HUES48 (cell line): ENCODE data around the gene SGCA.
A peak's percentile ranks its signal among the peaks of the same experiment; 100 is the strongest.

ENCODE experiments used
- H3K27ac ChIP-seq: one replicate; pipeline ENCODE4 v1.7.0; 2013; ENCODE audit warnings: low read depth, low read length, inconsistent platforms
- H3K27me3 ChIP-seq: 2 replicates; pipeline ENCODE4 v1.6.1; 2013; ENCODE audit warnings: mild to moderate bottlenecking, low read length; ENCODE audit not compliant: control insufficient read depth, insufficient read depth
- H3K36me3 ChIP-seq: 2 replicates; pipeline ENCODE4 v1.6.1; 2013; ENCODE audit warnings: low read length; ENCODE audit not compliant: control insufficient read depth, insufficient read depth
- H3K4me1 ChIP-seq: 2 replicates; pipeline ENCODE4 v1.6.1; 2013; ENCODE audit warnings: mild to moderate bottlenecking, low read length; ENCODE audit not compliant: control insufficient read depth, insufficient read depth
- H3K4me3 ChIP-seq: 2 replicates; pipeline ENCODE4 v1.5.1; 2013; ENCODE audit warnings: mild to moderate bottlenecking, low read depth, low read length
- H3K9ac ChIP-seq: 2 replicates; pipeline ENCODE4 v1.6.1; 2013; ENCODE audit warnings: mild to moderate bottlenecking, low read depth, low read length, moderate library complexity
- H3K9me3 ChIP-seq: 2 replicates; pipeline ENCODE4 v1.6.1; 2013; ENCODE audit warnings: low read length; ENCODE audit not compliant: control insufficient read depth, insufficient read depth

Gene SGCA

DNA sequence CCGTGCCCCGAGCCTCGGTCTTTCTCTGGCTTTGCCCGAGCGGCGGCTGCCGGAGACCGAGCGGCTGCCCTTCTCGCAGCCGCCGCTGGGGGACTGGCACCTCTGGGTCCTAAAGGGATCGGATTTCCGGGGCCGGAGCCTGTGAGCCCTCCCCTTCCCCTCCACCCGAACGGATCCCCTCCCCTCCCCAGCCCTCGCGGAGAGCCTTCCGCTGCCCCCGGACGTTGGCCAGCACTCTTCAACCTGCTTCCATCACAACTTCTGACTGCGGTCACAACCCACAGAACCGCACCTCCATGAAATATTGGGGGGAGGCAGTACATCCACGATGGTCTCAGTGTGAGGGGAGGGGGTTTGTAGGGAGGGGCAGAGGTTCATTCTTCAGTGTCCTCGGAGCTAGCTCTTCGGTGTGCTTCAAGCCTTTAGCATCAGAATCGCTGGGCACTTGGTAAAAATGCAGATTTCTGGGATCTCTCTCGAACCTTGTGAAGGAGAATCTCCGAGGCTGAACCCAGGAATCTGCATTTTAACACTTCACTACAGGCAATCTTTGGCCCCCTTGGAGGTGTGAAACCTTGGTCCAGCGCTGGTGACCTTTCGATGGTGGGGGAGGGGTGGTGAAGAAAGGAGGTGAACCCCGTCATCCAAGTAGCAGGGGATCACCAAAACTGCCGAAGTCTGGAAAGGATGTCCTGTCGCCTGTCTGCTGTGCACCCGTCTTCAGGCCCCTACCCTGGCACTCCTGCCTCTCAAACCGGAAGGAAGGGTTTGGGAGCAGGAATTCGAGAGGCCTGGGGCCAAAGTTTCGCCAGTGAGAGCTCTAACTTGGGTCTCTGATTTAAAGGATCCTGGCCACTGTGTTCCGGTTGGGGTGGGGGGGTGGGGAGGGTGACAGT, 14.5 kb upstream of the SGCA start:
- H3K36me3 ChIP-seq = no peaks in the 10 kb centered on the region
- H3K9ac ChIP-seq = no peak overlapping the region
- H3K27me3 ChIP-seq = peaks cover 18% of the 10 kb centered on the region
- H3K4me3 ChIP-seq = peak overlapping the region; percentile 79
- no peaks in the 10 kb centered on the region for H3K9me3 ChIP-seq
- peaks cover 32% of the 10 kb centered on the region; the same call in 1 of the 2 replicates for H3K4me1 ChIP-seq
- H3K27ac ChIP-seq = peak overlapping the region; percentile 39

DNA sequence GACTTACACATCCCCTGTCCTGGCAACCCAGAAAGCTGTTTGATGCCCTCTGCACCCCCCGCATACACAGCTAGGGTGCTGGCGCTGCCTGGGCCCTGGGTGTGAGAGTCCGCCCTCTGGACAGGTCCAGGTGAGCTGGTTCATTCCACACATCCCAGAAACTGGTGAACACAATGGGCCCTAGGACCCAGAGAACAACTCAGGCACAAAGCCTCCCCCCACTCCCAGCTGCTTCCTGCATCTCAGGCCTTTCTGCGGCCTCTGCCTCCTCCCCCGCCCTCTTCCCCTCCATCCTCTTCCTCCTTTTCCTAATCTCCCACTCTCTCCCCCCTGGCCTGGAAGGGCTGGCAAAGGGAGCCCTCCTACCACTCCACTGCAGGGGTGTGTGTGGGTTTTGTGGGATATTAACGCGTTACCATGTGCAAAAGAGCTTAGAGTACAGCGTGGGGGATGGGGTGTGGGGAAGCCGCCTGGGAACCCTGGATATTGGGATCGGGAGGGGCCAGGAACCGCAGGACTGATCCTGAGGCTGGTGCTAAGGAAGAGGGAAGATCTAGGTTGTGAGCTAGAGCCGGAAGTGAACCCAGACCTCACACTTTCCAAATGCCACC, 13.8 kb upstream of the SGCA start:
- Histone ChIP-seq H3K4me1 (peaks cover 26% of the 10 kb centered on the region; the same call in 1 of the 2 replicates), H3K27ac (peak overlapping the region; percentile 76), H3K27me3 (peaks cover 18% of the 10 kb centered on the region), H3K9ac (no peak overlapping the region), H3K9me3 (no peaks in the 10 kb centered on the region), H3K36me3 (no peaks in the 10 kb centered on the region), H3K4me3 (peak overlapping the region; percentile 79)

- no peaks in the 10 kb centered on the region for H3K36me3 ChIP-seq
- H3K4me1 ChIP-seq = peaks cover 22% of the 10 kb centered on the region; the same call in 1 of the 2 replicates
- no peak overlapping the region for H3K9ac ChIP-seq
- no peak overlapping the region for H3K4me3 ChIP-seq
- no peaks in the 10 kb centered on the region for H3K9me3 ChIP-seq
- peaks cover 18% of the 10 kb centered on the region for H3K27me3 ChIP-seq
- peak overlapping the region; percentile 76 for H3K27ac ChIP-seq
Observed at GRCh38 chr17:50152736-50153135, 13.1 kb upstream of the SGCA start.

DNA sequence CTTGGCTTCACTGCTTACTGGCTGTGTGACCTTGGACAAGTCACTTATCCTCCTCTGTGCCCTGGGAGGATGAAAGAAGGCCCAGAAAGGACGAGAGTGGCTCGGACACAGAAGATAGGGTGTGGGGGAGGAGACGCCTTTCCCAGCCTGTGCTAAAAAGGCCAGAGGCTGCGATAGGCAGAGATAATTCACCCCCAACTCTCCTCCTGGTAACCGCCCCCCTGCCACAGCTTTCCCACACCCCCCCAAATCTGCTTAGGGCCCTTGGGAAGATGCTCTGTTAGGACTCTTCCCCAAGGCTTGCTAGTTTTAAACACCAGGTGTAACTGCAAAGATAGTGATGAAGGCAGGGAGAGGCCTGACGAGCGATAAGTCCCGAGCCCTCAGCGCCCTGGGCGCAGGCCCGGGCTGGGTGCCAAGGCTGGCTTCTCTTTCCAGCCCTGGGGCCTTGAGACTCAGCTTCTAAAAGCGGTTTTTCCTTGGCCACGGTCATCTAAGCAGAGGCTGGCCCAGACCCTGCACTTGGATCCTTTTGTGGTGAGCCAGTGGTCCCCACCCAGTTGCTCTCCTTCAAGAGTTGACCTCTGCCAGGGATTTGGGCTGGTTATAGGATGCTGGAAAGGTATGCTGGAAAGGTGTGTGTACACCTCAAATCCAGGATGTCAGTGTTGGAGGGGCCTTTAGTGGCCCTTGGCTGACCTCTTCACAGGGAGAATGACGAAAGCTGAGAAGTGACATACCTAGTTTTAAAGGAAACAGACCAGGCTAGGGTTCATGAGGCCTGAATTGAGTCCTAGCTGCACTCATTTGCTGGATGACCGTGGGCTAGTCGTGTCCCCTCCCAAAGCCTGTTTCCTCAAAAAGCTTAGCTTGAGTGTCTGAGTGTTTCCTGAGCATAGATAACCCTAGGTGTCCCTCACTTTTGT, 11.9 kb upstream of the SGCA start:
- Histone ChIP-seq H3K9ac (no peak overlapping the region), H3K4me1 (peaks cover 14% of the 10 kb centered on the region; the same call in 1 of the 2 replicates), H3K27me3 (peaks cover 18% of the 10 kb centered on the region), H3K9me3 (no peaks in the 10 kb centered on the region), H3K4me3 (no peak overlapping the region), H3K27ac (no peak overlapping the region), H3K36me3 (no peaks in the 10 kb centered on the region)

DNA sequence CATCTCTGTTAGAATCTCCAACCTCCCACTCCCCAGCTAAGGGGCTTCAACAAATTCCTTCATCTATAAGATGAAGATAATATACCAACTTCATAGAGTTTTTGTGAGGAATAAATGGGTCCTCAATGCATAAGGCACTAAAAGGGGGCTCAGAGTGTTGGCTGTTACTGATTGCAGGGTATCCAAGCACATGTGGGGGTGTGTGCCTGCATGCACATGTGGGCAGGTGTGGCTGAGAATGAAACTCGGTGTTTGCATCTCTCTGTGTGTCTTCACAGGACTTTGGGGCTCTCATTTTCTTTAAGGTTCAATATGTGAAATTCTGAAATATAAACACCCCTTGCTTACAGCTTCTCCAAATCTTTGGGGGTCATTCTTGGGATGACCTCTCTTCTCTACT, 11.2 kb upstream of the SGCA start:
- Histone ChIP-seq H3K9me3 (no peaks in the 10 kb centered on the region), H3K36me3 (no peaks in the 10 kb centered on the region), H3K4me3 (no peak overlapping the region), H3K27ac (no peak overlapping the region), H3K9ac (no peak overlapping the region), H3K4me1 (peaks cover 14% of the 10 kb centered on the region; the same call in 1 of the 2 replicates), H3K27me3 (peaks cover 12% of the 10 kb centered on the region)

DNA sequence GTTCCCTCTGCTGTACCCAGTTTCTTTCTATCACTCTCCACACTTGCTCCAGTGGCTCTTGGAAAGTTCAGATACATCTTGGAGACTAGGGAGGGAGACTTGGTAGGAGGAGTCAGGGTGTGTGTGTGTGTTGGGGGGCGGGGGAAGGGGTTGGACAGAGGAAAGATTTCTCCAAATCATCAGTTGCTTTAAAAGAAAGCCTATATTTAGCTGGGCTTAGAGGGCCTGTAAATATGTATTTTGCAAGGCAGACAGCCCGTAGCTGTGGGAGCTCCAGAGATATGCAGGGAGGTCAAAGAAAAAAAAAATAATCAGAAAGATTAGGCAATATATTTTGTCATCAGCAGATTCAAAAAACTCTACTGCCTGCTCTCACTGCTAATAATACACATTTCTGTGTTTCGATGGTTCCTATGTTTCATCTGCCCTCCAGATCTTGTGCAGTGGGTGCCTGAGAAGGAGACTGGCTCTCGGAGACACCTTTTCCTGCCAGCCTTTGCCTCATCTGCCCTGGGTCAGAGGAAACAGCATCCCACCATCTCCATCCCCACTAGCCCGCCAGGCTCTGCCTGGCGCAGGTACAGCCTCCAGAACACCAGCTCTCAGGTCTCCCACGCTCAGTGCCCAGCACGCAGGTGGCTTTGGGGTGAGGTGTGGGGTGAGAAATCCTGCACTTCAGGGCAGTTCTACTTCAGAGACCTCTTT, 10.5 kb upstream of the SGCA start:
- no peaks in the 10 kb centered on the region for H3K9me3 ChIP-seq
- H3K9ac ChIP-seq = no peak overlapping the region
- H3K4me3 ChIP-seq = no peak overlapping the region
- H3K36me3 ChIP-seq = no peaks in the 10 kb centered on the region
- H3K27ac ChIP-seq = peak overlapping the region; percentile 33
- H3K4me1 ChIP-seq = peaks cover 14% of the 10 kb centered on the region; the same call in 1 of the 2 replicates
- H3K27me3 ChIP-seq = peaks cover 5% of the 10 kb centered on the region

DNA sequence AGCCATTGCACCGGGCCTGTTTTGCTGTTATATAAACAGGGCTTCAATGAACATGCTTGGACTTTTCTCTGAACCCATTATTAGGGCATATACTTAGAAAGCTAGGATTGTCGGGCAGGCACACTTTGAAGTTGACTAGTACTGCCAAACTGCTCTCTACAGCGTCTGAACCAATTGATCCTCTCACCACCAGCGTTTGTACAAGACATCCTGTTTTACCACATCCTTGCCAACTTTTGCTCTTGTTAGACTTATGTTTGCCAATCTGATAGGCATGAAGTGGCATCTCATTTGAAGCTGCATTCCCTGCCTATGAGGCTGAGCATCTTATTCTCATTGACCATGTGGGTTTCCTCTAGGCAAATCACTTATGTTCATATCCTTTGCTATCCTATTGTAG, 7.9 kb upstream of the SGCA start:
- no peak overlapping the region for H3K9ac ChIP-seq
- peaks cover 12% of the 10 kb centered on the region; the same call in 1 of the 2 replicates for H3K4me1 ChIP-seq
- H3K27me3 ChIP-seq = peaks cover 14% of the 10 kb centered on the region
- H3K27ac ChIP-seq = no peak overlapping the region
- H3K9me3 ChIP-seq = no peaks in the 10 kb centered on the region
- H3K4me3 ChIP-seq = no peak overlapping the region
- H3K36me3 ChIP-seq = no peaks in the 10 kb centered on the region

DNA sequence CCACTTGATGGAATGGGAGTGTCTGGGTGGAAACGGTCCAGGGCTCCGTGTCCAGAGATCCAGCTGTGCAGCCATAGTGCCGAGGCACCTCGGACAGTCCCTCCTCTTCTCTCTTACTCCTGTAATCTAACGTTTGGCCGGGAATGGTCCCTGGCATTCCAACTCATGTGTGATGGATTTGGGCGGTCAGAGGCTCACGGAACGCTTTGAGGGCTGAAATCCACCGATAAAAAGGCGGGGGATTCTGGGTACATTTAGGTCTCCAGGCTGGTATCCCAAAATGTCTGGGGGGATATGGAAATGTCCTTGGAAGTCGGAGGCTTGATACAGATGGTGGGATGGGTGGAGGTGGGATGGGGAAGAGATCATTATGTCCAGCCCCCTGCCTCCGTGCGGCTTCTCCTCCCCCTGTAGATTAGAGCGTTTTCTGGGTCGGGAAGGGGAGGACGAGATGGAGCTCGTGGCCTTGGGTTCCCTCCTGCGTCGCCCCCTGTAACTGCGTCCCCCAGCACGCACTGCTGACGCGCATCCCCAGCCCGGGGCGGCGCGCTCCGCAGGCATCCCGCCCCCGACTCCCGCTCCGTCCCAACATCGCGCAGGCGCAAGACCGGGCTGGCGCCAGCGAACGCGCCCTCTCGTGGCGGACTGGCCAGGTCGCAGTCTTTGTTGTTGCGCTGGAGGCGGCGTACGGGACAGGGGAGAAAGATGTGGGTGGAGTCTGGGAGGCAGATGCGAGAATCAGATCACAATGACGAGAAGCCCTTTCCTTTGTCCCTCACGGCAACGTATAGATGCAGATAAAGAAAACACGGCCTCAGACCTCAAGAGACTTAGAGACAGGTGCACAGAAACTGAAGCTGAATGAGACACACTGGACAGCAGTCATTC, 4.5 kb upstream of the SGCA start:
- H3K27ac ChIP-seq = no peak overlapping the region
- peaks cover 14% of the 10 kb centered on the region for H3K27me3 ChIP-seq
- peak overlapping the region; percentile 5 for H3K9ac ChIP-seq
- H3K9me3 ChIP-seq = no peaks in the 10 kb centered on the region
- H3K4me1 ChIP-seq = peaks cover 11% of the 10 kb centered on the region; the same call in 1 of the 2 replicates
- no peaks in the 10 kb centered on the region for H3K36me3 ChIP-seq
- peak overlapping the region; percentile 63 for H3K4me3 ChIP-seq

- Histone ChIP-seq H3K9ac (peak overlapping the region; percentile 5; the same call in 1 of the 2 replicates), H3K36me3 (no peaks in the 10 kb centered on the region), H3K27me3 (peaks cover 14% of the 10 kb centered on the region), H3K27ac (no peak overlapping the region), H3K9me3 (no peaks in the 10 kb centered on the region), H3K4me1 (peaks cover 11% of the 10 kb centered on the region; the same call in 1 of the 2 replicates), H3K4me3 (peak overlapping the region; percentile 37)
Observed at GRCh38 chr17:50161911-50162288, 3.9 kb upstream of the SGCA start.
